Tibial artery (tissue), 4 donors: ENCODE data around the gene CDKN2B-AS1.

Experiments
- DNase-seq, 2 donors: peaks; one replicate each; pipeline ENCODE4 v3.0.0-alpha.2; 2019
- H3K27ac ChIP-seq, 2 donors: fragments of 200-600 bp; sonication (generic) in 1 of 2; 1 replicate in 1 of 2; 2 replicates in 1 of 2; pipeline ENCODE4 v1.5.1; 2018 to 2019; ENCODE audit warnings: mild to moderate bottlenecking in 1 of 2
- H3K27me3 ChIP-seq, 2 donors: fragments of 200-600 bp; sonication (generic) in 1 of 2; one replicate each; pipeline versions ENCODE4 v1.5.1 to v1.6.0; 2016 to 2019
- H3K36me3 ChIP-seq, 3 donors: fragments of 200-600 bp; sonication (generic) in 2 of 3; one replicate each; pipeline ENCODE4 v1.5.1; 2016 to 2019; ENCODE audit warnings: mild to moderate bottlenecking in 2 of 3
- H3K4me1 ChIP-seq, 4 donors: fragments of 200-600 bp; sonication (generic) in 2 of 4; 1 replicate in 3 of 4; 2 replicates in 1 of 4; pipeline ENCODE4 v1.5.1; 2016 to 2019
- H3K4me3 ChIP-seq, 2 donors: fragments of 200-600 bp; sonication (generic) in 1 of 2; 1 replicate in 1 of 2; 2 replicates in 1 of 2; pipeline ENCODE4 v1.5.1; 2018 to 2019; ENCODE audit warnings: mild to moderate bottlenecking in 2 of 2
- H3K9me3 ChIP-seq, 3 donors: fragments of 200-600 bp; sonication (generic) in 1 of 3; one replicate each; pipeline ENCODE4 v1.5.1; 2016 to 2019
- CTCF ChIP-seq, 2 experiments: fragments of 200-600 bp in 1 of 2; fragments of 450-650 bp in 1 of 2; IDR thresholded peaks; one replicate each; pipeline ENCODE4 v1.5.1; 2017 to 2019; ENCODE audit warnings: antibody characterized with exemption in 2 of 2, mild to moderate bottlenecking in 1 of 2, moderate library complexity in 1 of 2
- intact Hi-C: fragments of 100-400 bp; cut with DNase I; formaldehyde crosslinking; loops from one replicate; pipeline ENCODE4 v1.15.0; 2023; ENCODE audit warnings: low total_unique reads

CDKN2B-AS1 gene

GRCh38 chr9:22142671-22143070 lies 148.1 kb downstream of the CDKN2B-AS1 start:
- Histone ChIP-seq H3K4me1 (no peaks in the 10 kb centered on the region), H3K36me3 (no peaks in the 10 kb centered on the region), H3K4me3 (no peak overlapping the region), H3K27ac (no peak overlapping the region), H3K27me3 (no peaks in the 10 kb centered on the region), H3K9me3 (no peaks in the 10 kb centered on the region)
- DNase-seq, result no peak
- TF ChIP-seq CTCF (IDR thresholded peaks at IDR 0.05), result no peak
- intact Hi-C loops, result no loop called here

GRCh38 chr9:22143799-22144625 lies 149.4 kb downstream of the CDKN2B-AS1 start:
- Histone ChIP-seq H3K9me3 (no peaks in the 10 kb centered on the region), H3K4me3 (no peak overlapping the region), H3K27ac (no peak overlapping the region), H3K36me3 (no peaks in the 10 kb centered on the region), H3K4me1 (no peaks in the 10 kb centered on the region), H3K27me3 (no peaks in the 10 kb centered on the region)
- DNase-seq, result no peak
- intact Hi-C loops, result no loop called here
- no peak for TF ChIP-seq CTCF (IDR thresholded peaks at IDR 0.05)

- Histone ChIP-seq H3K36me3 (no peaks in the 10 kb centered on the region), H3K4me3 (no peak overlapping the region), H3K27me3 (no peaks in the 10 kb centered on the region), H3K4me1 (no peaks in the 10 kb centered on the region), H3K9me3 (no peaks in the 10 kb centered on the region), H3K27ac (no peak overlapping the region)
- DNase-seq, result no peak
- no peak for TF ChIP-seq CTCF (IDR thresholded peaks at IDR 0.05)
- intact Hi-C loops, result no loop called here
Measured at GRCh38 chr9:22146604-22147003, 152.0 kb downstream of the CDKN2B-AS1 start.

GRCh38 chr9:22147813-22148527 lies 153.4 kb downstream of the CDKN2B-AS1 start:
- no peak for DNase-seq
- intact Hi-C loops, result no loop called here
- no peaks in the 10 kb centered on the region for H3K27me3 ChIP-seq
- H3K4me1 ChIP-seq, result no peaks in the 10 kb centered on the region
- no peak overlapping the region for H3K27ac ChIP-seq
- H3K9me3 ChIP-seq, result no peaks in the 10 kb centered on the region
- no peaks in the 10 kb centered on the region for H3K36me3 ChIP-seq
- TF ChIP-seq CTCF (IDR thresholded peaks at IDR 0.05), result no peak
- no peak overlapping the region for H3K4me3 ChIP-seq

- intact Hi-C loops, result no loop called here
- no peak for TF ChIP-seq CTCF (IDR thresholded peaks at IDR 0.05)
- Histone ChIP-seq H3K27ac (no peak overlapping the region), H3K4me3 (no peak overlapping the region), H3K36me3 (no peaks in the 10 kb centered on the region), H3K4me1 (no peaks in the 10 kb centered on the region), H3K9me3 (no peaks in the 10 kb centered on the region), H3K27me3 (no peaks in the 10 kb centered on the region)
- DNase-seq, result no peak
Measured at GRCh38 chr9:22148528-22148875, 153.9 kb downstream of the CDKN2B-AS1 start.
